Measurements from ENCODE around the gene RAP1GAP.

The RAP1GAP gene

DNA sequence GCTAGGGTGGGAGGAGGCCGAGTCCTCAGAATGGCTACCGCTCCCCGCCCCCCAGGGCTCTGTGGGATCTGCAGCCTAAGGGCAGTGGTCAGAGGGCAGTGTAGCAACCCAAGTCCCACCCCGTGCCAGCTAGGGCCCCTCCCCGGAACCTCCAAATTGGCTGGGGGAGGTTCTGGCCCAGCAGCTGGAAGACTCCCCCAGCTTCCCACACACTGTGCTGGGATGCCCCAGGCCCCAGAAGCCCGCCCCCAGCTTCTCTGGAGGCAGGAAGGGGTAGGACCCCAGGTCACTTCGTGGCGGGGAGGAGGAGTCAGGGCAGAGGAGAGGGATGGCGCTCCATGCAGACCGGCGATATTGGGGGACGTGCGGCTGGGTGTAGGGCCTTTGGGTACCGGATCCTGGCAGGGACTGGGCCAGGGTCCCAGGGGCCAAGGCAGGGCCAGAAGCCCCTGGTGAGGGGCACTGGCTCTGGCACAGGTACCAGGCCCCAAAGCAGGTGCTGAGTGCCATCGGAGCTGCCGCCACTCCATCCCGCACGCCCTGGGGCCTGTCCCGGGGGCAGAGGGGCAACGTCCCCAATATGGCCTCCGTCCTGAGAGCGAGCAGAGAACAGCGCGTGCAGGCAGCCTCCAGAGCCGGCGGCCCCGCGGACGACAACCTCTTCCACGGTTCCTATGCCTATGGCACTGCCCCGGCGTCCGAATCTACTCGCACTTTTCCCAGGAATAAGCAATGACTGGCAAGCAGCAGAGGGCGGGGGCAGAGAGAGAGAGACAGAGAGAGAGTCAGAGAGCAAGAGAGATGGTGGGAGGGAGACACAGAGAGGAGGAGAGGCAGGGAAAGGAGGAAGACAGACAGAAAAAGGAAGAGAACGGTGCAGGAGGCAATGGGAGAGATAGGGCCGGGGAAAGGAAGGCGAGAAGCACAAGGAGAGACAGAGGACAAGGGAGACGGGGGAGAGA lies 65.7 kb downstream of the RAP1GAP start:
- TF ChIP-seq, protein P1, sequence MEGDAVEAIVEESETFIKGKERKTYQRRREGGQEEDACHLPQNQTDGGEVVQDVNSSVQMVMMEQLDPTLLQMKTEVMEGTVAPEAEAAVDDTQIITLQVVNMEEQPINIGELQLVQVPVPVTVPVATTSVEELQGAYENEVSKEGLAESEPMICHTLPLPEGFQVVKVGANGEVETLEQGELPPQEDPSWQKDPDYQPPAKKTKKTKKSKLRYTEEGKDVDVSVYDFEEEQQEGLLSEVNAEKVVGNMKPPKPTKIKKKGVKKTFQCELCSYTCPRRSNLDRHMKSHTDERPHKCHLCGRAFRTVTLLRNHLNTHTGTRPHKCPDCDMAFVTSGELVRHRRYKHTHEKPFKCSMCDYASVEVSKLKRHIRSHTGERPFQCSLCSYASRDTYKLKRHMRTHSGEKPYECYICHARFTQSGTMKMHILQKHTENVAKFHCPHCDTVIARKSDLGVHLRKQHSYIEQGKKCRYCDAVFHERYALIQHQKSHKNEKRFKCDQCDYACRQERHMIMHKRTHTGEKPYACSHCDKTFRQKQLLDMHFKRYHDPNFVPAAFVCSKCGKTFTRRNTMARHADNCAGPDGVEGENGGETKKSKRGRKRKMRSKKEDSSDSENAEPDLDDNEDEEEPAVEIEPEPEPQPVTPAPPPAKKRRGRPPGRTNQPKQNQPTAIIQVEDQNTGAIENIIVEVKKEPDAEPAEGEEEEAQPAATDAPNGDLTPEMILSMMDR (IDR thresholded peaks at IDR 0.05; ENCODE audit: low read depth, low read length, missing control alignments): no peak
- no peak for DNase-seq (ENCODE audit: low read depth)
- H3K4me3 ChIP-seq (ENCODE audit: low read depth, low read length): no peak overlapping the region

DNA sequence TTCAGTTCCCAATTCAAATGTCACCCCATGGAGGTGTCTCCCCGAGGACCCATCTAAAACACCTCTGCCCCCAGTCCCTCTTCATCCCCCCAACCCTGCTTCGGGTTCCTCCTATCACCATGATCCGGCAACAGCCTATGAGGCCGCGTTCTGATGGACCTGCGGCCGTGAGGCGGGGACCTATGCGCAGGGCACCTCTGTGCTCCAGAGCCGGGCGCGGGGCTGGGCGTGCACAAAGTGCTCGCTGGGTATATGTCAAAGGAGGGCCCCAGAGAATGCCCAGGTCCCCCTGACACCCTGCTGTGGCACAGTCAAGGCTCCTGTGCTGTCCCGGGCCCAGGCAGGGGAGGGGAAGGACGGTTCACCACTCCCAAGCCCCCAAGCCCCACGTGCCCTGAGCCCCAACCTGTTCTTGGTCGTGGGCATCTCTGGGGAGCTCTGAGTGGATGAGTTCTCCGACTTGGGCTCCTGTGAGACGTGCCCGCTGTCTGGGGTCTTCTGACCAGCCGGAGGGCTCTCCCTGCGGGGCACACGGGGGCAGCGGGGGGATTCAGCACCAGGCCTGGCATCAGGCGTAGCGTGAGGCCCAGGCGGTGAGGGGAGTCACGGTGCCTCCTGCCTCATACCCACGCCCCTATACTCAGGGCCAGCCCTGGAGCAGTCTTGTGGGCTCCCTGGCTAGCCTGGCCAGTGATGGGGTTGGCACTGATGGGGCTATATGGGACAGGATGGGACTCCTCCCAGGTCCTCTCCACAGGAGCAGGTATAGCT lies 67.7 kb downstream of the RAP1GAP start:
- TF ChIP-seq, protein P1 (IDR thresholded peaks at IDR 0.05; ENCODE audit: low read depth, low read length, missing control alignments): no peak
- DNase-seq (ENCODE audit: low read depth): no peak
- H3K4me3 ChIP-seq (ENCODE audit: low read depth, low read length): no peak overlapping the region

DNA sequence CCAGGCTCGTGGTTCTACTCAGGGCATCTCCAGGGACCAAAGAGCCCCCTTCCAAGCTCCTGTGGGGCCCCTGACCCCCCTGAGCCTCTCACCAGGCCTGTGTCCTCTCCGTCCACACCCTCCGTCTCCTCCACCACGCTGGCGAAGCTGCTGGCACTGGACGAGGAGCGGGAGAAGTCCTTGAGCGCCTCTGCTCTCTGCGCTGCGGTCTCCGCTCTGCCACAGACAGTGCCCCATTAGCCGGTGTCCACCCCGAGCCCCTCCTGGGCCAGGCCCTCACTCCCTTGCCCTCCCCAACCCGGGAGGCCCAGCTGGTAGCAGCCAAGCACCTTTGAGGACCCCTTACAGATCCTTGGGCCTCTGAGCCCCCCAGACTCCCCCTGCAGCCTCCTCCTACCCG lies 69.8 kb downstream of the RAP1GAP start:
- TF ChIP-seq, protein P1 (IDR thresholded peaks at IDR 0.05; ENCODE audit: low read depth, low read length, missing control alignments): no peak
- DNase-seq (ENCODE audit: low read depth): no peak
- no peak overlapping the region for H3K4me3 ChIP-seq (ENCODE audit: low read depth, low read length)

DNA sequence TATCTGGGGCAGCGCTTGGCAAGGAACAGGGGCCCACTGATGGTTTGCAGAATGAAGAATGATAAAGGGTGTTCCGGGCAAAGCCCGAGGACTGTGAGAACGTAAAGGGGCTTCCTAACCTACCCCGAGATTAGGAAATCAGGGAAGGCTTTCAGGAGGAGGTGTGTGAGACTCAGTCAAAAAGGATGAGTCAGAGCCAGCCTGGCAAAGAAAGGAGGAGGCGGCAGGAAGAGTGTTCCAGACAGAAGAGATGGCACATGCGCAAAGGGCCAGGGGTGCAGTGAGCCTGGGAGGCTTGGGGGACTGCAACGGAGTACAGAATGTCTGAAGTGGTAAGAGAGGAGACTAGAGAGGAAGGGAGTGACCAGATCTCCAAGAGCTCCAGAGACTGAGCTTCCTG lies 70.3 kb downstream of the RAP1GAP start:
- no peak for DNase-seq (ENCODE audit: low read depth)
- TF ChIP-seq, protein P1 (IDR thresholded peaks at IDR 0.05; ENCODE audit: low read depth, low read length, missing control alignments): no peak
- H3K4me3 ChIP-seq (ENCODE audit: low read depth, low read length): no peak overlapping the region

DNA sequence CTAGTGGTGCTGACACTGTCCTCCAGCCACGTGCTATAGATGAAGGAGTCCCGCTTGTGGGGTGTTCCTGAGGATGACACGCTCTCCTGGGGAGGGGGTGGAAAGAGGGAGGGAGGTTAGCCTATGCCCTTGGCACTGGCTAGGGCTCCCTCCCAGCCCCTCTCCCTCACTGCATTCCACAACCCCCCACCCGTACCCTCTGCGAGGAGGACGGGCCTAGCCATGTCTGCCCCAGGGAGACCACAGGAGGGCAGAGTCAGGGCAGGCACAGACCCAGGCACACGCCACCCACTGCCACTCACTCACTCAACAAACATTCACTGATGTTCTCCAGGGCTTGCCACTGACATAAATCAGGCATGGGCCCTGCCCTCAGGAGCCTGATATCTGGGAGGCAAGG lies 70.7 kb downstream of the RAP1GAP start:
- H3K4me3 ChIP-seq (ENCODE audit: low read depth, low read length): no peak overlapping the region
- no peak for DNase-seq (ENCODE audit: low read depth)
- TF ChIP-seq, protein P1 (IDR thresholded peaks at IDR 0.05; ENCODE audit: low read depth, low read length, missing control alignments): no peak

DNA sequence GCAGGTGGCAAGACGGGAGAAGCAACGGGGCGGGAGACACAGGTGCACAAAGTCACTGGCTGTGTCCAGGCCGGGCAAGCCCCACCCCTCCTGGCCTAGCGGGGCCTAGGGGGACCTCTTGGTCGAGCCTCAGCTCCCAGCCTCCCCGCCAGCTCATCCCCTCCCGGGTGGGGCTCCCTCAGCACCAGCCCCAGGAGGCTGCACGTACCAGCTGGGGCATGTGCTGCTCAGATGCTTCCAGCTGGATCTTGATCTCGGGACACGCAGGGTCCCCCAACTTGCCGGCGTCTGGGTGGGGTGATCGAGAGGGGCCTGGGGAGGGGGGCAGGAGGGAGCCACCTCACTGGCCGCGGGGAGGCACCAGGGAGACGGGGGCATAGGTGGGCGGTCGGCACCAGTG lies 71.4 kb downstream of the RAP1GAP start:
- no peak overlapping the region for H3K4me3 ChIP-seq (ENCODE audit: low read depth, low read length)
- TF ChIP-seq, protein P1 (IDR thresholded peaks at IDR 0.05; ENCODE audit: low read depth, low read length, missing control alignments): no peak
- no peak for DNase-seq (ENCODE audit: low read depth)
